Duodenal mucosa (tissue), 2 donors: ENCODE measurements around the gene SPINDOC.

ENCODE experiments used
- H3K27ac ChIP-seq: one replicate; pipeline ENCODE4 v1.7.0; 2013; ENCODE audit warnings: low read depth, low read length
- H3K27me3 ChIP-seq, 2 donors: one replicate each; pipeline ENCODE4 v1.7.0; 2013; ENCODE audit warnings: low read length in 2 of 2, control low read depth in 1 of 2; ENCODE audit not compliant: insufficient read depth in 2 of 2, control insufficient read depth in 1 of 2
- H3K36me3 ChIP-seq, 2 donors: one replicate each; pipeline ENCODE4 v1.7.0; 2013; ENCODE audit warnings: low read length in 2 of 2, control low read depth in 1 of 2; ENCODE audit not compliant: insufficient read depth in 2 of 2, control insufficient read depth in 1 of 2
- H3K4me1 ChIP-seq, 2 donors: one replicate each; pipeline ENCODE4 v1.7.0; 2013; ENCODE audit warnings: low read length in 2 of 2, control low read depth in 1 of 2; ENCODE audit not compliant: insufficient read depth in 2 of 2, control insufficient read depth in 1 of 2
- H3K4me3 ChIP-seq, 2 donors: one replicate each; pipeline ENCODE4 v1.7.0; 2013; ENCODE audit warnings: low read length in 2 of 2, low read depth in 1 of 2
- H3K9ac ChIP-seq, 2 donors: one replicate each; pipeline ENCODE4 v1.7.0; 2013; ENCODE audit warnings: low read length in 2 of 2, low read depth in 1 of 2
- H3K9me3 ChIP-seq, 2 donors: one replicate each; pipeline ENCODE4 v1.7.0; 2013; ENCODE audit warnings: low read length in 2 of 2, control low read depth in 1 of 2; ENCODE audit not compliant: control insufficient read depth in 1 of 2

Gene SPINDOC

DNA sequence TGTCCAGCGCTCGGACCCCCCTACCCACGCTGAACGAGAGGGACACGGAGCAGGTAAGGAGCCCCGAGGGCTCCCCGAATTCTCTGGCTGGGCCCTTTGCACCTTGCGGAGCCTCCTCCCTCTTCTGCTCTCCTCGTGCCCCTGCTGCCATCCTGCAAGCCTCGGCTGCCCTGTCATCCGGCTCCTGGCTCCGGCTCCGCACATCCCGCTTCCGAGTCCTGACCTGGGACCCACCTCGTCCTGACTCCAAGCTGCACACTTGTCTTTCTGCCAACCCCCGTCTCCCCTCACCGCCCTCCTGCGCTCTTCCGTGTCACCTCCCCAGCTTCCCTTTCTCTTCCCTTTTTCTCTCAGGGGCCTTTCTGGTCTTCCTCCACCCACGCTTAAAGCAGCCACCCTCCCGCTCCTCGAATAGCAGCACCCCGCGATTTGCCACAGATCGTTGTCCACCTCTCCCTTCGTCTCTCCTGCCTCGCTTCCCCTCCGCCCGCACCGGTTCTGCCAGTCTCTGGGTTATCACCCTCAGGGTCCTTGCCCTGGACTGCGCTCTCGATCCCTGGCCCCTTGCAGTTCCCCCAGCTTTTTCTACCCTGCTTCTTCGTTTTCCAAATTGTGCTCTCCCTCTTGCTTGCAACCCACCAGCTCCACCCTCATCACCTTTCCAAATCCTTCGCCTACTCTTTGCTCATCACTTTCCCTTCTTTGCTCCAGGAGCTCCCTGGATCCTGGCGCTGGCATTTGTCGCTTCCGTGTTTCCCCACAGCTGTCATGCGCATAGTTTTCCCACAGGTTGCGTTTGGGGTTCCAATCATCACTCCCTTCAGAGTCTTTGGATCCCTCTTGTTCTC is 26.5 kb downstream of the SPINDOC start:
- Histone ChIP-seq H3K4me3 (peak overlapping the region; percentile 91 to 93), H3K27me3 (no peaks in the 10 kb centered on the region), H3K27ac (peak overlapping the region; percentile 45), H3K36me3 (peaks cover 5 to 15% of the 10 kb centered on the region in 2 donors), H3K9me3 (no peaks in the 10 kb centered on the region), H3K9ac (peak overlapping the region; percentile 87 to 96), H3K4me1 (peaks cover 49 to 63% of the 10 kb centered on the region in 2 donors)

GRCh38 chr11:63840356-63841060 is 27.3 kb downstream of the SPINDOC start:
- no peak overlapping the region for H3K27ac ChIP-seq
- peaks cover 56 to 70% of the 10 kb centered on the region in 2 donors for H3K4me1 ChIP-seq
- H3K27me3 ChIP-seq = no peaks in the 10 kb centered on the region
- peak overlapping the region; percentile 91 to 93 for H3K4me3 ChIP-seq
- H3K9me3 ChIP-seq = no peaks in the 10 kb centered on the region
- H3K9ac ChIP-seq = peak overlapping the region; percentile 87 to 96
- H3K36me3 ChIP-seq = peaks cover 7 to 15% of the 10 kb centered on the region in 2 donors

GRCh38 chr11:63841554-63841953 is 28.3 kb downstream of the SPINDOC start:
- Histone ChIP-seq H3K36me3 (peaks cover 7 to 15% of the 10 kb centered on the region in 2 donors), H3K4me3 (peak overlapping the region; percentile 91 to 93), H3K27me3 (no peaks in the 10 kb centered on the region), H3K9ac (peak overlapping the region; percentile 87 to 96), H3K9me3 (no peaks in the 10 kb centered on the region), H3K27ac (no peak overlapping the region), H3K4me1 (peaks cover 61 to 71% of the 10 kb centered on the region in 2 donors)

DNA sequence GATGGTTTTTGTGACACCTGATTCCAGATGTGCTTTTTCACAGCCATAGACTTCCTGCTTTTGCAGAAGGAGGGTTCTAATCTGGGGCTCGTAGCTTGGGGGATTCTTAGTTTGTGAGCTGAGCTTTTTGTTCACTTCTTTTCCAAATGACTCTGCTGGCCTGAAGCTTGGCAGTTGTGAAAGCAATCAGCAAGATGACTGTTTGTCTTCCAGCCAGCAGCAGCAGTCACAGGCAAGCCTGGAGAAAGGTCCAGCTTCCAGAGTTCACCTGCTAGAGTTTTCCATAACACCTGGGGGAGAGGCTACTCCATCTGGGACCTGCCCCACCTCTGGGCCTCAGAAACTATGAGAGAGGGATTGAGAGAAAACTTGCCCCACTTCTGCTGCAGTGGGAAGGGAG is 29.8 kb downstream of the SPINDOC start:
- peaks cover 61 to 70% of the 10 kb centered on the region in 2 donors for H3K4me1 ChIP-seq
- H3K36me3 ChIP-seq = peaks cover 7 to 15% of the 10 kb centered on the region in 2 donors
- no peak overlapping the region for H3K4me3 ChIP-seq
- H3K27ac ChIP-seq = no peak overlapping the region
- no peaks in the 10 kb centered on the region for H3K27me3 ChIP-seq
- H3K9me3 ChIP-seq = no peaks in the 10 kb centered on the region
- H3K9ac ChIP-seq = peak overlapping the region; percentile 11 to 27

GRCh38 chr11:63844836-63845235 is 31.6 kb downstream of the SPINDOC start:
- Histone ChIP-seq H3K27ac (no peak overlapping the region), H3K9ac (peak overlapping the region in 1 of 2 donors; percentile 29), H3K4me3 (no peak overlapping the region), H3K36me3 (peaks cover 7 to 19% of the 10 kb centered on the region in 2 donors), H3K4me1 (peaks cover 58 to 66% of the 10 kb centered on the region in 2 donors), H3K27me3 (no peaks in the 10 kb centered on the region), H3K9me3 (no peaks in the 10 kb centered on the region)

- peaks cover 7 to 19% of the 10 kb centered on the region in 2 donors for H3K36me3 ChIP-seq
- no peak overlapping the region for H3K9ac ChIP-seq
- H3K27ac ChIP-seq = no peak overlapping the region
- H3K9me3 ChIP-seq = no peaks in the 10 kb centered on the region
- peaks cover 55 to 63% of the 10 kb centered on the region in 2 donors for H3K4me1 ChIP-seq
- H3K27me3 ChIP-seq = no peaks in the 10 kb centered on the region
- H3K4me3 ChIP-seq = no peak overlapping the region
Observed at GRCh38 chr11:63845303-63845702, 32.0 kb downstream of the SPINDOC start.

GRCh38 chr11:63845911-63846310 is 32.7 kb downstream of the SPINDOC start:
- Histone ChIP-seq H3K9ac (no peak overlapping the region), H3K4me1 (peaks cover 54 to 62% of the 10 kb centered on the region in 2 donors), H3K9me3 (no peaks in the 10 kb centered on the region), H3K27ac (no peak overlapping the region), H3K4me3 (no peak overlapping the region), H3K27me3 (no peaks in the 10 kb centered on the region), H3K36me3 (peaks cover 7 to 19% of the 10 kb centered on the region in 2 donors)

GRCh38 chr11:63846897-63847296 is 33.6 kb downstream of the SPINDOC start:
- Histone ChIP-seq H3K9ac (no peak overlapping the region), H3K36me3 (peaks cover 7 to 19% of the 10 kb centered on the region in 2 donors), H3K4me1 (peaks cover 54 to 62% of the 10 kb centered on the region in 2 donors), H3K4me3 (no peak overlapping the region), H3K27me3 (no peaks in the 10 kb centered on the region), H3K9me3 (no peaks in the 10 kb centered on the region), H3K27ac (no peak overlapping the region)

- Histone ChIP-seq H3K27ac (peak overlapping the region; percentile 1), H3K4me3 (peak overlapping the region in 1 of 2 donors; percentile 0), H3K9ac (peak overlapping the region in 1 of 2 donors; percentile 20), H3K27me3 (no peaks in the 10 kb centered on the region), H3K4me1 (peaks cover 54 to 61% of the 10 kb centered on the region in 2 donors), H3K36me3 (peaks cover 7 to 19% of the 10 kb centered on the region in 2 donors), H3K9me3 (no peaks in the 10 kb centered on the region)
Observed at GRCh38 chr11:63847363-63847762, 34.1 kb downstream of the SPINDOC start.

GRCh38 chr11:63849691-63850090 is 36.4 kb downstream of the SPINDOC start:
- Histone ChIP-seq H3K36me3 (peaks cover 2 to 6% of the 10 kb centered on the region in 2 donors), H3K9ac (no peak overlapping the region), H3K27ac (no peak overlapping the region)

More at GRCh38 chr11:63849691-63850090, 36.4 kb downstream of the SPINDOC start:
- H3K4me3 ChIP-seq = no peak overlapping the region
- H3K9me3 ChIP-seq = no peaks in the 10 kb centered on the region
- no peaks in the 10 kb centered on the region for H3K27me3 ChIP-seq
- H3K4me1 ChIP-seq = peaks cover 44% of the 10 kb centered on the region in 2 donors
